ENCODE data around the gene MFAP2. TPM values are rescaled to one million over a fixed set of nuclear protein-coding genes. Genes with fewer than 3 reads are reported as not detected.

Gene MFAP2
- total and polyA plus RNA-seq, 3 donors from 2014 or later = 7.9 to 22.0 (median 18.7) TPM

GRCh38 chr1:17008208-17008855, 27.9 kb upstream of the MFAP2 start:
- 88% methylated on average over 15 of the region's 15 CpGs for WGBS, 2 donors
- intact Hi-C loops (cut with DNase I; ENCODE audit: low total_unique reads) = no loop called here
- H3K4me1 ChIP-seq = peaks cover 22% of the 10 kb centered on the region

GRCh38 chr1:17007121-17007520, 26.7 kb upstream of the MFAP2 start:
- TF ChIP-seq POLR2A (IDR thresholded peaks at IDR 0.05) (no peak), CTCF (IDR thresholded peaks at IDR 0.05) (no peak)
- 88 to 92% methylated on average over 7 to 8 of the region's 8 CpGs for WGBS, 2 donors
- H3K9me3 ChIP-seq = no peaks in the 10 kb centered on the region
- H3K4me3 ChIP-seq = no peak overlapping the region
- intact Hi-C loops (cut with DNase I; ENCODE audit: low total_unique reads) = no loop called here
- H3K27me3 ChIP-seq = no peaks in the 10 kb centered on the region
- no peak overlapping the region for H3K27ac ChIP-seq
- peaks cover 11% of the 10 kb centered on the region for H3K4me1 ChIP-seq
- DNase-seq = no peak
- H3K36me3 ChIP-seq (ENCODE audit: low read depth, missing control alignments) = no peaks in the 10 kb centered on the region

More at GRCh38 chr1:17008208-17008855, 27.9 kb upstream of the MFAP2 start:
- no peak for DNase-seq
- no peak for TF ChIP-seq CTCF (IDR thresholded peaks at IDR 0.05)
- TF ChIP-seq POLR2A (IDR thresholded peaks at IDR 0.05) = no peak
- Histone ChIP-seq H3K4me3 (no peak overlapping the region), H3K27ac (no peak overlapping the region), H3K36me3 (ENCODE audit: low read depth, missing control alignments) (no peaks in the 10 kb centered on the region), H3K27me3 (no peaks in the 10 kb centered on the region), H3K9me3 (no peaks in the 10 kb centered on the region)

- intact Hi-C loops (cut with DNase I; ENCODE audit: low total_unique reads) = no loop called here
- H3K27ac ChIP-seq = no peak overlapping the region
- DNase-seq = no peak
- H3K4me3 ChIP-seq = no peak overlapping the region
- H3K36me3 ChIP-seq (ENCODE audit: low read depth, missing control alignments) = no peaks in the 10 kb centered on the region
- H3K27me3 ChIP-seq = no peaks in the 10 kb centered on the region
- H3K9me3 ChIP-seq = no peaks in the 10 kb centered on the region
- whole genome bisulfite sequencing, 2 donors = 95 to 96% methylated on average over 19 of the region's 19 CpGs
- no peak for TF ChIP-seq CTCF (IDR thresholded peaks at IDR 0.05)
- TF ChIP-seq POLR2A (IDR thresholded peaks at IDR 0.05) = no peak
- H3K4me1 ChIP-seq = peaks cover 3% of the 10 kb centered on the region
Observed at GRCh38 chr1:17005365-17005740, 24.9 kb upstream of the MFAP2 start.

GRCh38 chr1:17004466-17005364, 24.3 kb upstream of the MFAP2 start:
- H3K27ac ChIP-seq = no peak overlapping the region
- 93 to 96% methylated on average over 23 to 24 of the region's 24 CpGs for WGBS, 2 donors
- H3K4me1 ChIP-seq = no peaks in the 10 kb centered on the region
- TF ChIP-seq CTCF (IDR thresholded peaks at IDR 0.05) (no peak), POLR2A (IDR thresholded peaks at IDR 0.05) (no peak)
- H3K27me3 ChIP-seq = no peaks in the 10 kb centered on the region
- intact Hi-C loops (cut with DNase I; ENCODE audit: low total_unique reads) = no loop called here
- H3K9me3 ChIP-seq = no peaks in the 10 kb centered on the region
- no peaks in the 10 kb centered on the region for H3K36me3 ChIP-seq (ENCODE audit: low read depth, missing control alignments)
- no peak for DNase-seq
- no peak overlapping the region for H3K4me3 ChIP-seq
